Measurements from ENCODE around the gene PAX8.
"Not testable (repeated sequence)": the region's sequence is repeated elsewhere in the genome, so short reads cannot be mapped to it uniquely, and the experiment has no call there.

The PAX8 gene

GRCh38 chr2:113260991-113261390 is 17.7 kb downstream of the PAX8 start:
- no peak for DNase-seq

GRCh38 chr2:113258471-113259147 is 20.1 kb downstream of the PAX8 start:
- no peak for DNase-seq

- DNase-seq, result no peak
These were observed 21.0 kb downstream of the PAX8 start for GRCh38 chr2:113257516-113258264.

GRCh38 chr2:113255140-113256070 is 23.3 kb downstream of the PAX8 start:
- DNase-seq, result no peak

GRCh38 chr2:113253453-113253852 is 25.3 kb downstream of the PAX8 start:
- no peak for DNase-seq

GRCh38 chr2:113252047-113252590 is 26.6 kb downstream of the PAX8 start:
- DNase-seq, result no peak

GRCh38 chr2:113251118-113251517 is 27.6 kb downstream of the PAX8 start:
- no peak for DNase-seq

- peak; percentile 35 for DNase-seq
These were observed 29.5 kb downstream of the PAX8 start for GRCh38 chr2:113248997-113249770.

- DNase-seq, result no peak
These were observed 32.1 kb downstream of the PAX8 start for GRCh38 chr2:113246606-113247005.

- no peak for DNase-seq
These were observed 33.4 kb downstream of the PAX8 start for GRCh38 chr2:113245276-113245711.

GRCh38 chr2:113242327-113242726 is 36.4 kb downstream of the PAX8 start:
- DNase-seq, result no peak

- DNase-seq, result no peak
These were observed 37.5 kb downstream of the PAX8 start for GRCh38 chr2:113240915-113241911.

GRCh38 chr2:113240150-113240914 is 38.4 kb downstream of the PAX8 start:
- no peak for DNase-seq

- DNase-seq, result no peak
These were observed 39.6 kb downstream of the PAX8 start for GRCh38 chr2:113238871-113239839.

- no peak for DNase-seq
These were observed 41.0 kb downstream of the PAX8 start for GRCh38 chr2:113237604-113238160.

GRCh38 chr2:113236367-113237159 is 42.2 kb downstream of the PAX8 start:
- DNase-seq, result no peak

GRCh38 chr2:113235347-113236226 is 43.1 kb downstream of the PAX8 start:
- DNase-seq, result not testable (repeated sequence)

All from NCI-H1048 (cell line).